ENCODE results near the gene JMJD8.
"Not testable (repeated sequence)": the region's sequence is repeated elsewhere in the genome, so short reads cannot be mapped to it uniquely, and the experiment has no call there.

The JMJD8 gene

GRCh38 chr16:722835-723633 is 38.9 kb upstream of the JMJD8 start:
- no peak for DNase-seq

- DNase-seq = no peak
These were observed 37.8 kb upstream of the JMJD8 start for GRCh38 chr16:721765-722540.

- DNase-seq = peak; percentile 36 to 88 (median 60)
These were observed 37.0 kb upstream of the JMJD8 start, which contains the start of gene ANTKMT for GRCh38 chr16:720990-721764. Gene ANTKMT, plus strand, starts transcription at chr16:721146. Its CDS starts 129 bp downstream, at chr16:721275.

GRCh38 chr16:720447-720989 is 36.4 kb upstream of the JMJD8 start:
- peak in 1 of 5 experiments; percentile 53 for DNase-seq

GRCh38 chr16:719815-720446 is 35.8 kb upstream of the JMJD8 start:
- no peak for DNase-seq

- DNase-seq = no peak
These were observed 34.8 kb upstream of the JMJD8 start for GRCh38 chr16:718922-719321.

GRCh38 chr16:718389-718788 is 34.3 kb upstream of the JMJD8 start:
- no peak for DNase-seq

- no peak for DNase-seq
These were observed 33.5 kb upstream of the JMJD8 start for GRCh38 chr16:717450-718245.

- no peak for DNase-seq
These were observed 32.7 kb upstream of the JMJD8 start for GRCh38 chr16:716768-717325.

GRCh38 chr16:716200-716568 is 32.0 kb upstream of the JMJD8 start:
- DNase-seq = no peak

- DNase-seq = no peak
These were observed 31.5 kb upstream of the JMJD8 start for GRCh38 chr16:715477-716199.

- DNase-seq = peak; percentile 77 to 87 (median 84)
These were observed 30.7 kb upstream of the JMJD8 start, which contains the start of gene METRN for GRCh38 chr16:714558-715476. Gene METRN, plus strand, starts transcription at chr16:715118. Its CDS starts 172 bp downstream, at chr16:715290.

GRCh38 chr16:714079-714478 is 29.9 kb upstream of the JMJD8 start:
- no peak for DNase-seq

- DNase-seq = not testable (repeated sequence)
These were observed 28.7 kb upstream of the JMJD8 start for GRCh38 chr16:712740-713250.

- peak; percentile 59 to 71 (median 68) for DNase-seq
These were observed 27.6 kb upstream of the JMJD8 start for GRCh38 chr16:711548-712320.

GRCh38 chr16:711084-711483 is 26.9 kb upstream of the JMJD8 start:
- no peak for DNase-seq

- no peak for DNase-seq
These were observed 26.5 kb upstream of the JMJD8 start for GRCh38 chr16:710500-711075.
